GM23248 (cell line): ENCODE results near the gene CLOCK. TPM values are rescaled to one million over a fixed set of nuclear protein-coding genes. Genes with fewer than 3 reads are reported as not detected.

Source experiments
- DNase-seq: peaks from one replicate; pipeline ENCODE4 v3.0.0-alpha.2; 2015
- H2AFZ ChIP-seq: fragments of 200-600 bp; sonication (generic); 2 replicates; pipeline ENCODE4 v1.6.1; 2016; ENCODE audit warnings: antibody characterized with exemption
- H3F3A ChIP-seq: fragments of 200-600 bp; sonication (generic); 2 replicates; pipeline ENCODE4 v1.6.1; 2016; ENCODE audit warnings: mild to moderate bottlenecking, antibody characterized with exemption, mixed run types; ENCODE audit not compliant: insufficient read depth
- H3K27ac ChIP-seq: fragments of 200-600 bp; sonication (generic); 2 replicates; pipeline ENCODE4 v1.5.1; 2016; ENCODE audit warnings: mild to moderate bottlenecking
- H3K27me3 ChIP-seq: fragments of 200-600 bp; sonication (generic); replicated peaks from 2 replicates; pipeline ENCODE4 v1.6.1; 2016; ENCODE audit warnings: mild to moderate bottlenecking; ENCODE audit not compliant: insufficient read depth
- H3K36me3 ChIP-seq: fragments of 200-600 bp; sonication (generic); 2 replicates; pipeline ENCODE4 v1.6.1; 2016; ENCODE audit warnings: low read depth, mild to moderate bottlenecking
- H3K4me1 ChIP-seq: fragments of 200-600 bp; sonication (generic); 2 replicates; pipeline ENCODE4 v1.6.1; 2016; ENCODE audit warnings: mild to moderate bottlenecking; ENCODE audit not compliant: insufficient read depth
- H3K4me2 ChIP-seq: fragments of 200-600 bp; sonication (generic); one replicate; pipeline ENCODE4 v1.6.1; 2016; ENCODE audit warnings: mild to moderate bottlenecking; ENCODE audit not compliant: unreplicated experiment
- H3K4me3 ChIP-seq: fragments of 200-600 bp; sonication (generic); 2 replicates; pipeline ENCODE4 v1.5.1; 2016; ENCODE audit warnings: mild to moderate bottlenecking
- H3K79me2 ChIP-seq: fragments of 200-600 bp; sonication (generic); 2 replicates; pipeline ENCODE4 v1.6.1; 2016; ENCODE audit warnings: mild to moderate bottlenecking; ENCODE audit not compliant: insufficient read depth
- H3K9ac ChIP-seq: fragments of 200-600 bp; sonication (generic); 2 replicates; pipeline ENCODE4 v1.6.1; 2016; ENCODE audit warnings: mild to moderate bottlenecking
- H3K9me2 ChIP-seq: fragments of 200-600 bp; sonication (generic); 2 replicates; pipeline ENCODE4 v1.6.1; 2016; ENCODE audit warnings: mixed run types, mild to moderate bottlenecking, moderate library complexity; ENCODE audit not compliant: insufficient read depth
- H3K9me3 ChIP-seq: fragments of 200-600 bp; sonication (generic); one replicate; pipeline ENCODE4 v1.6.1; 2017; ENCODE audit warnings: low read depth
- H4K20me1 ChIP-seq: fragments of 200-600 bp; sonication (generic); 2 replicates; pipeline ENCODE4 v1.6.0; 2016; ENCODE audit not compliant: insufficient read depth
- EZH2 ChIP-seq: fragments of 200-600 bp; sonication (generic); IDR thresholded peaks from 2 replicates; pipeline ENCODE4 v1.6.1; 2018; ENCODE audit warnings: antibody characterized with exemption, mild to moderate bottlenecking; ENCODE audit not compliant: insufficient read depth, poor library complexity, severe bottlenecking
- EZH2phosphoT487 ChIP-seq: fragments of 200-600 bp; sonication (generic); IDR thresholded peaks from 2 replicates; pipeline ENCODE4 v1.6.1; 2018; ENCODE audit warnings: antibody characterized with exemption, moderate library complexity, mild to moderate bottlenecking, low read depth; ENCODE audit not compliant: insufficient read depth
- WGBS, 2 experiments: methylation state at CpG; one replicate each; pipeline ENCODE4 v1.1.6; 2015 to 2017; ENCODE audit warnings: low lambda C conversion rate in 2 of 2, low coverage in 1 of 2; ENCODE audit errors: missing lambda C conversion rate in 2 of 2; 5-methylcytosine and 5-hydroxymethylcytosine counted together
- in situ Hi-C: fragments of 300-500 bp; cut with MboI; formaldehyde crosslinking; loops from 2 replicates; pipeline ENCODE4 v1.15.0; 2020
- polyA plus RNA-seq: library from polyadenylated mRNA; unstranded; fragments of >200 nt; fragmentation: Nextera tagmentation; extraction: Ambion mirVana; gene quantifications from 2 replicates; pipeline ENCODE4 v1.2.1, GENCODE V29; 2016
- total RNA-seq: library from RNA; depleted of rRNA; stranded (reverse); fragments of >200 nt; shearing (Covaris generic); gene quantifications from 2 replicates; pipeline ENCODE4 v1.2.3, GENCODE V29; 2014

Gene CLOCK
- total and polyA plus RNA-seq, 2 experiments from 2014 or later, result 16.5 to 28.0 TPM

- H3K36me3 ChIP-seq, result no peaks in the 10 kb centered on the region
- H3K4me3 ChIP-seq, result no peak overlapping the region
- 97 to 98% methylated on average over 3 of the region's 3 CpGs for WGBS, 2 experiments
- H3F3A ChIP-seq, result peaks cover 28% of the 10 kb centered on the region
- no peak for DNase-seq
- in situ Hi-C loops, result no loop called here
- no peak overlapping the region for H3K9ac ChIP-seq
- H3K4me1 ChIP-seq, result peaks cover 24% of the 10 kb centered on the region
- H3K27ac ChIP-seq, result no peak overlapping the region
- peaks cover 99% of the 10 kb centered on the region for H3K79me2 ChIP-seq
- H3K9me3 ChIP-seq, result no peaks in the 10 kb centered on the region
- no peaks in the 10 kb centered on the region for H3K9me2 ChIP-seq
- TF ChIP-seq EZH2, result no peak
- TF ChIP-seq EZH2phosphoT487, result no peak
- H2AFZ ChIP-seq, result no peak overlapping the region
- no peaks in the 10 kb centered on the region for H3K27me3 ChIP-seq
- no peak overlapping the region for H3K4me2 ChIP-seq
- no peaks in the 10 kb centered on the region for H4K20me1 ChIP-seq
These were observed 6.4 kb downstream of the CLOCK start for GRCh38 chr4:55540271-55540670.

- no peaks in the 10 kb centered on the region for H3K36me3 ChIP-seq
- no peaks in the 10 kb centered on the region for H3K27me3 ChIP-seq
- WGBS, 2 experiments, result 77 to 85% methylated on average over 2 of the region's 2 CpGs
- no peaks in the 10 kb centered on the region for H4K20me1 ChIP-seq
- H3K4me2 ChIP-seq, result no peak overlapping the region
- no peak overlapping the region for H3K27ac ChIP-seq
- H3F3A ChIP-seq, result peaks cover 23% of the 10 kb centered on the region
- DNase-seq, result peak; percentile 10
- no peaks in the 10 kb centered on the region for H3K9me3 ChIP-seq
- in situ Hi-C loops, result no loop called here
- H3K4me3 ChIP-seq, result no peak overlapping the region
- peaks cover 99% of the 10 kb centered on the region for H3K79me2 ChIP-seq
- H3K4me1 ChIP-seq, result peaks cover 22% of the 10 kb centered on the region
- no peak overlapping the region for H3K9ac ChIP-seq
- H2AFZ ChIP-seq, result no peak overlapping the region
- TF ChIP-seq EZH2 (no peak), EZH2phosphoT487 (no peak)
- H3K9me2 ChIP-seq, result no peaks in the 10 kb centered on the region
These were observed 7.1 kb downstream of the CLOCK start for GRCh38 chr4:55539658-55540057.

GRCh38 chr4:55538531-55538930, 8.2 kb downstream of the CLOCK start:
- no peaks in the 10 kb centered on the region for H3K9me3 ChIP-seq
- no peaks in the 10 kb centered on the region for H3K36me3 ChIP-seq
- DNase-seq, result no peak
- H3K4me3 ChIP-seq, result no peak overlapping the region
- no peak overlapping the region for H3K9ac ChIP-seq
- peaks cover 99% of the 10 kb centered on the region for H3K79me2 ChIP-seq
- H2AFZ ChIP-seq, result no peak overlapping the region
- H3K4me1 ChIP-seq, result peaks cover 11% of the 10 kb centered on the region
- no peak for TF ChIP-seq EZH2
- no peak for TF ChIP-seq EZH2phosphoT487
- H4K20me1 ChIP-seq, result no peaks in the 10 kb centered on the region
- H3K27me3 ChIP-seq, result no peaks in the 10 kb centered on the region
- in situ Hi-C loops, result no loop called here
- no peak overlapping the region for H3K4me2 ChIP-seq
- H3F3A ChIP-seq, result peaks cover 12% of the 10 kb centered on the region; the same call in 1 of the 2 replicates
- H3K27ac ChIP-seq, result no peak overlapping the region
- H3K9me2 ChIP-seq, result no peaks in the 10 kb centered on the region

- Histone ChIP-seq H4K20me1 (no peaks in the 10 kb centered on the region), H3K9ac (no peak overlapping the region), H3K9me3 (no peaks in the 10 kb centered on the region), H3F3A (no peaks in the 10 kb centered on the region), H3K9me2 (no peaks in the 10 kb centered on the region), H3K36me3 (no peaks in the 10 kb centered on the region), H3K79me2 (peaks cover 100% of the 10 kb centered on the region), H3K4me1 (no peaks in the 10 kb centered on the region), H3K4me3 (no peak overlapping the region), H3K4me2 (no peak overlapping the region), H2AFZ (no peak overlapping the region), H3K27me3 (no peaks in the 10 kb centered on the region), H3K27ac (no peak overlapping the region)
- in situ Hi-C loops, result no loop called here
- no peak for TF ChIP-seq EZH2
- no peak for TF ChIP-seq EZH2phosphoT487
- no peak for DNase-seq
These were observed 12.4 kb downstream of the CLOCK start for GRCh38 chr4:55534306-55534705.

GRCh38 chr4:55530691-55531090, 16.0 kb downstream of the CLOCK start:
- 86 to 95% methylated on average over 3 to 4 of the region's 4 CpGs for WGBS, 2 experiments
- H3K4me1 ChIP-seq, result no peaks in the 10 kb centered on the region
- H3K79me2 ChIP-seq, result peaks cover 100% of the 10 kb centered on the region
- no peaks in the 10 kb centered on the region for H4K20me1 ChIP-seq
- no peaks in the 10 kb centered on the region for H3K36me3 ChIP-seq
- no peak overlapping the region for H3K27ac ChIP-seq
- no peak overlapping the region for H3K4me2 ChIP-seq
- DNase-seq, result no peak
- H3K9me3 ChIP-seq, result no peaks in the 10 kb centered on the region
- H3K27me3 ChIP-seq, result no peaks in the 10 kb centered on the region
- no peaks in the 10 kb centered on the region for H3K9me2 ChIP-seq
- H3K9ac ChIP-seq, result no peak overlapping the region
- in situ Hi-C loops, result no loop called here
- no peak overlapping the region for H3K4me3 ChIP-seq
- peaks cover 5% of the 10 kb centered on the region; the same call in 1 of the 2 replicates for H3F3A ChIP-seq
- TF ChIP-seq EZH2 (no peak), EZH2phosphoT487 (no peak)
- H2AFZ ChIP-seq, result no peak overlapping the region
